ENCODE results near the gene FBXO2.

- TF ChIP-seq ZFP30 (CRISPR knock-in tag; IDR thresholded peaks at IDR 0.05) (no peak), TCF4 (CRISPR knock-in tag; IDR thresholded peaks at IDR 0.05; ENCODE audit: borderline replicate concordance) (no peak), ISL1 (CRISPR knock-in tag; IDR thresholded peaks at IDR 0.05) (no peak), ZC3H10 (CRISPR knock-in tag; IDR thresholded peaks at IDR 0.05) (no peak), ZFP3 (CRISPR knock-in tag; IDR thresholded peaks at IDR 0.05) (no peak), POU6F1 (CRISPR knock-in tag; IDR thresholded peaks at IDR 0.05; ENCODE audit: borderline replicate concordance, low read depth) (no peak), PPARA (CRISPR knock-in tag; IDR thresholded peaks at IDR 0.05; ENCODE audit: borderline replicate concordance) (no peak), PATZ1 (CRISPR knock-in tag; IDR thresholded peaks at IDR 0.05; ENCODE audit: borderline replicate concordance) (no peak), CSRNP3 (CRISPR knock-in tag; IDR thresholded peaks at IDR 0.05) (no peak)
Observed at GRCh38 chr1:11617741-11618140, 36.5 kb downstream of the FBXO2 start.
